Activated B cell treated with CpG ODN at 0.5 μM for 24 hours (primary cell): Measurements from ENCODE around the gene NAA35. TPM values are rescaled to one million over a fixed set of nuclear protein-coding genes. Genes with fewer than 3 reads are reported as not detected.
"Not testable (repeated sequence)": the region's sequence is repeated elsewhere in the genome, so short reads cannot be mapped to it uniquely, and the experiment has no call there.

Source experiments
- ATAC-seq: fragments of 200-7000 bp; cut with Tn5 transposase; one replicate; pipeline ENCODE4 v1.10.0; 2021; ENCODE audit warnings: low read depth, mild to moderate bottlenecking, moderate library complexity
- CTCF ChIA-PET: fragments of 350-600 bp; sonication (Branson Sonifier 250); formaldehyde crosslinking; loops from one replicate; lab custom pipeline; 2021; ENCODE audit warnings: antibody characterized with exemption; lab: Charles Lee
- POLR2A ChIA-PET: fragments of 350-600 bp; sonication (Branson Sonifier 250); formaldehyde crosslinking; loops from one replicate; lab custom pipeline; 2021; ENCODE audit warnings: antibody characterized with exemption; lab: Charles Lee
- DNase-seq: peaks from one replicate; pipeline ENCODE4 v3.0.0; 2022
- H3K27ac Mint-ChIP-seq: one replicate; pipeline ENCODE4 v1.8.0; 2020; ENCODE audit warnings: mixed read lengths
- H3K27me3 Mint-ChIP-seq: one replicate; pipeline ENCODE4 v1.8.0; 2021; ENCODE audit warnings: mixed read lengths
- H3K36me3 Mint-ChIP-seq: one replicate; pipeline ENCODE4 v1.8.0; 2021; ENCODE audit warnings: low read depth, mixed read lengths
- H3K4me1 Mint-ChIP-seq: one replicate; pipeline ENCODE4 v1.8.0; 2021; ENCODE audit warnings: mixed read lengths
- H3K4me3 Mint-ChIP-seq: one replicate; pipeline ENCODE4 v1.8.0; 2020; ENCODE audit warnings: mild to moderate bottlenecking, mixed read lengths
- H3K9me3 Mint-ChIP-seq: one replicate; pipeline ENCODE4 v1.8.0; 2020; ENCODE audit warnings: mixed read lengths
- intact Hi-C: fragments of 100-400 bp; cut with micrococcal nuclease; formaldehyde crosslinking; loops from one replicate; pipeline ENCODE4 v1.15.1; 2024
- total RNA-seq: library from RNA; stranded (reverse); gene quantifications from 2 replicates; pipeline ENCODE4 v1.2.3, GENCODE V29; 2022
- TF ChIP-seq, protein P1 (sequence below): fragments of 200-600 bp; IDR thresholded peaks from one replicate; pipeline ENCODE4 v1.8.0; 2022; ENCODE audit warnings: antibody characterized with exemption, mild to moderate bottlenecking

Gene NAA35
- total RNA-seq, 1 donor from 2014 or later: 18.9 TPM

DNA sequence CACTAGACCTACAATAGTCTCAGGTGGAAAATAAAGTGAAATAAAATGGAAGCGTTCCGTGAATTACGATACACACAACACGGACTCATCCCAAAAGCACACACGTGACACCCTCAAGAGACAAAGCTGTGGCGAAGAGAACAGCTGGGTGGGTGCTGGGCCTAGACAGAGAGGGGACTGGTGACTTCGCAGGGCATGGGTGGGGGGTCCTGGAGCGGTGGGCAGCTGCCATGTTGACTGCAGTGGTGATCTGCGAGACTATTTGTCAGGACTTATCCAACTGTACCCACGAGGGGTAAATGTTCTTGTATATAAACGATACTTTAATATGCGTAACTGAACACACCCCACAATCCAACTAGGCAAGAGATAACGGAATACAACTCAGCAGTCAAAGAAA lies 106.4 kb downstream of the NAA35 start:
- ATAC-seq (no peak), DNase-seq (no peak)
- Mint-ChIP-seq H3K9me3 (no peaks in the 10 kb centered on the region), H3K27me3 (no peaks in the 10 kb centered on the region), H3K4me1 (no peaks in the 10 kb centered on the region), H3K36me3 (no peaks in the 10 kb centered on the region), H3K4me3 (no peak overlapping the region), H3K27ac (no peak overlapping the region)
- TF ChIP-seq, protein P1, sequence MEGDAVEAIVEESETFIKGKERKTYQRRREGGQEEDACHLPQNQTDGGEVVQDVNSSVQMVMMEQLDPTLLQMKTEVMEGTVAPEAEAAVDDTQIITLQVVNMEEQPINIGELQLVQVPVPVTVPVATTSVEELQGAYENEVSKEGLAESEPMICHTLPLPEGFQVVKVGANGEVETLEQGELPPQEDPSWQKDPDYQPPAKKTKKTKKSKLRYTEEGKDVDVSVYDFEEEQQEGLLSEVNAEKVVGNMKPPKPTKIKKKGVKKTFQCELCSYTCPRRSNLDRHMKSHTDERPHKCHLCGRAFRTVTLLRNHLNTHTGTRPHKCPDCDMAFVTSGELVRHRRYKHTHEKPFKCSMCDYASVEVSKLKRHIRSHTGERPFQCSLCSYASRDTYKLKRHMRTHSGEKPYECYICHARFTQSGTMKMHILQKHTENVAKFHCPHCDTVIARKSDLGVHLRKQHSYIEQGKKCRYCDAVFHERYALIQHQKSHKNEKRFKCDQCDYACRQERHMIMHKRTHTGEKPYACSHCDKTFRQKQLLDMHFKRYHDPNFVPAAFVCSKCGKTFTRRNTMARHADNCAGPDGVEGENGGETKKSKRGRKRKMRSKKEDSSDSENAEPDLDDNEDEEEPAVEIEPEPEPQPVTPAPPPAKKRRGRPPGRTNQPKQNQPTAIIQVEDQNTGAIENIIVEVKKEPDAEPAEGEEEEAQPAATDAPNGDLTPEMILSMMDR: no peak
- CTCF ChIA-PET: no interaction called here
- POLR2A ChIA-PET: no interaction called here
- intact Hi-C loops: no loop called here

DNA sequence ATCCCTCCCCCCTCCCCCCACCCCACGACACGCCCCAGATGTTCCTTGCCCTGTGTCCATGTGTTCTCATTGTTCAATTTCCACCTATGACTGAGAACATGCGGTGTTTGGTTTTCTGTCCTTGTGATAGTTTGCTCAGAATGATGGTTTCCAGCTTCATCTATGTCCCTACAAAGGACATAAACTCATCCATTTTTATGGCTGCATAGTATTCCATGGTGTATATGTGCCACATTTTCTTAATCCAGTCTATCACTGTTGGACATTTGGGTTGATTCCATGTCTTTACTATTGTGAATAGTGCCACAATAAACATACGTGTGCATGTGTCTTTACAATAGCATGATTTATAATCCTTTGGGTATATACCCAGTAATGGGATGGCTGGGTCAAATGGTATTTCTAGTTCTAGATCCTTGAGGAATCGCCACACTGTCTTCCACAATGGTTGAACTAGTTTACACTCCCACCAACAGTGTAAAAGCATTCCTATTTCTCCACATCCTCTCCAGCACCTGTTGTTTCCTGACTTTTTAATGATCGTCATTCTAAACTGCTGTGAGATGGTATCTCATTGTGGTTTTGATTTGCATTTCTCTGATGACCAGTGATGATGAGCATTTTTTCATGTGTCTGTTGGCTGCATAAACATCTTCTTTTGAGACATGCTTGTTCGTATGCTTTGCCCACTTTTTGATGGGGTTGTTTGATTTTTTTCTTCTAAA lies 107.2 kb downstream of the NAA35 start:
- DNase-seq, POLR2A ChIA-PET, H3K27ac Mint-ChIP-seq, ATAC-seq, intact Hi-C loops, H3K4me1 Mint-ChIP-seq, CTCF ChIA-PET, H3K9me3 Mint-ChIP-seq, H3K36me3 Mint-ChIP-seq, H3K4me3 Mint-ChIP-seq, H3K27me3 Mint-ChIP-seq: not testable (repeated sequence)

DNA sequence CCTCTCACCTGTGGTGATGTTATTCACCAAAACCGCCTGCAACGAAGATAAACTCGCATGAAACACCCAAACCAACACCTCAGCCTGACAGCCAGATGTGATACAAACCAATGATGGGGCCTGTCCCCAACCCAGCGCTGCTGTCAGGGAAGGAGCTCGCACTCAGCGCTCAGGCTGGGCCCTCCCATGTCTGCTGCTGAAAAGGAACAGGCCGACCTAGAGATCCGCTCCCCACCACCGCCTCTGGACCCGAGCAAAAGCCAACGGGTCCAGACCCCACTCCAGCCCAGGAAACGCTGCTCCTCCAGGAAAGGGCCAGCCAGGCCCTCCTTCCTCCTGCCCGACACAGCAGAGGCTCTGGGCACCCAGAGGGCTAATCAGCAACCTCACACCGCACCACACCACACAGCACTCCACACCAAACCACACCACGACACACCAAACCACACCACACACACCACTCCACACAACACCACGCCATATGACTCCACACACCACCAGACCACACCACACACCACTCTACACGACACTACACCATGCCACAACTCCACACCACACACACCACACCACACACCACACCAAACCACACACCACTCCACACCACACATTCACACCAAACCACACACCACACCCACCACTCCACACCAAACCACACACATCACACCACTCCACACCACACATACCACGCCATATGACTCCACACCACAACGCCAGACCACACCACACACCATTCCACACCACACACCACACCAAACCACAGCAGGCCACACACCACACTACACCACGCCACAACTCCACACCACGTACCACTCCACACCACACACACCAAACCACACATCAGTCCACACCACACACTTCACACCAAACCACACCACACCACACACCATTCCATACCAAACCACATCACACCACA lies 111.9 kb downstream of the NAA35 start:
- H3K9me3 Mint-ChIP-seq: no peaks in the 10 kb centered on the region
- no peak overlapping the region for H3K27ac Mint-ChIP-seq
- DNase-seq: no peak
- POLR2A ChIA-PET: no interaction called here
- TF ChIP-seq, protein P1: no peak
- H3K27me3 Mint-ChIP-seq: no peaks in the 10 kb centered on the region
- no peak overlapping the region for H3K4me3 Mint-ChIP-seq
- H3K4me1 Mint-ChIP-seq: no peaks in the 10 kb centered on the region
- intact Hi-C loops: no loop called here
- no peaks in the 10 kb centered on the region for H3K36me3 Mint-ChIP-seq
- ATAC-seq: no peak
- CTCF ChIA-PET: no interaction called here

DNA sequence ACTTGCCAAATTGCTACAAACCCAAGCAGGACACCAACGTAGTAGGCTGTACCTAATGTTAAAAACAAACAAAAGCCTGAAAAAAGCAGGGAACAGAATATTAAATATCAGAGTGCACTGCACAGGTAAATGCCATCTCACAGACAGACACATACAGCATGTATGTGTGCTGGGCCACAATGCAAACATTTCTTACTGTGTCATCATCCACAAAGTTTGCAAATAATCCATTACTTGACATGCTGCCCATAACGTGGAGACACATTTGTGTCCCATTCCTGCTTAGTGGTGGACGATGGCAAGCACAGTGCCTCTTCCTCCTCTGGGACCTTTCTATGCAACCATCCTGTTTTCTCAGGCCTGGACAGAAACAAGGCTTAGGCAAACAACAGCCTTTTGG lies 113.7 kb downstream of the NAA35 start:
- Mint-ChIP-seq H3K27me3 (peaks cover 6% of the 10 kb centered on the region), H3K36me3 (no peaks in the 10 kb centered on the region), H3K9me3 (no peaks in the 10 kb centered on the region), H3K4me3 (no peak overlapping the region), H3K27ac (no peak overlapping the region), H3K4me1 (no peaks in the 10 kb centered on the region)
- ChIA-PET POLR2A (no interaction called here), CTCF (no interaction called here)
- ATAC-seq: no peak
- no peak for DNase-seq
- TF ChIP-seq, protein P1: no peak
- intact Hi-C loops: no loop called here

DNA sequence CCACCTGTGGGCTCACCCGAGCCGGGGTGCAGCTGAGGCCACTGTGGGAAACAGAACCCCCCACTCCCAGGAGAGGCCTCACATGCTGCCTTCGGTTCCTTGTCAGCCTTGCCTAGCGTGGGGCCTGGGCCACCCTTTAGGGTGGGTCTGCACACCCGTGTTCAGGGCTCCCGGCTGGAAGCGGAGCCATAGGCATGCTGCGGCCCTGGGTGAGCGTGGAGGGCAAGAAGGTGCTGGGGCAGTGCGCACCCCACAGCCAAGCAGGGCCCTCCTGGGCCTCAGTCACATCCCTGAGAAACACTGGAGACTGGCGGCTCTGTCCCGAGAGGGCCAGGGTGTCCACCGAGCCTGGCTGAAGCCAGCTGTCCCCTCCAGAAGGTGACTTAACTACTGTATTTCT lies 116.5 kb downstream of the NAA35 start:
- TF ChIP-seq, protein P1: no peak
- intact Hi-C loops: no loop called here
- CTCF ChIA-PET: no interaction called here

More for the DNA sequence above, 116.5 kb downstream of the NAA35 start:
- Mint-ChIP-seq H3K9me3 (no peaks in the 10 kb centered on the region), H3K4me1 (no peaks in the 10 kb centered on the region), H3K27ac (no peak overlapping the region), H3K4me3 (no peak overlapping the region), H3K27me3 (peaks cover 6% of the 10 kb centered on the region), H3K36me3 (no peaks in the 10 kb centered on the region)
- DNase-seq (no peak), ATAC-seq (no peak)
- POLR2A ChIA-PET: no interaction called here
